ENCODE results near the gene GDF7.

- no peak for TF ChIP-seq CTCF (optimal IDR thresholded peaks at IDR 0.05 in 1 of 3, IDR thresholded peaks at IDR 0.05 in 1 of 3, conservative IDR thresholded peaks at IDR 0.05 in 1 of 3; ENCODE audit: extremely low read depth in 1 of 3, insufficient read depth in 2 of 3, low read length in 3 of 3)
- TF ChIP-seq EZH2 (IDR thresholded peaks at IDR 0.05; ENCODE audit: low read length): no peak
Measured at GRCh38 chr2:20726913-20727312, 60.0 kb downstream of the GDF7 start.
